Limb (tissue), 2 donors: ENCODE results near the gene STRADA.

Experiments
- DNase-seq, 2 donors: peaks; one replicate each; pipeline ENCODE4 v3.0.0-alpha.2; 2016; ENCODE audit errors: extremely low spot score in 2 of 2

The STRADA gene

GRCh38 chr17:63685041-63685440 is 56.6 kb downstream of the STRADA start:
- no peak for DNase-seq

GRCh38 chr17:63682981-63683380 is 58.6 kb downstream of the STRADA start:
- DNase-seq: no peak

GRCh38 chr17:63682441-63682840 is 59.2 kb downstream of the STRADA start:
- DNase-seq: no peak

GRCh38 chr17:63681530-63681929 is 60.1 kb downstream of the STRADA start:
- no peak for DNase-seq

- DNase-seq: no peak
These were observed 60.9 kb downstream of the STRADA start for GRCh38 chr17:63680700-63681099.

GRCh38 chr17:63679214-63679613 is 62.4 kb downstream of the STRADA start:
- DNase-seq: no peak

- no peak for DNase-seq
These were observed 65.0 kb downstream of the STRADA start for GRCh38 chr17:63676584-63676983.

GRCh38 chr17:63675607-63676546 is 65.7 kb downstream of the STRADA start:
- peak in 1 of 2 donors; percentile 43 for DNase-seq

GRCh38 chr17:63675231-63675606 is 66.4 kb downstream of the STRADA start:
- no peak for DNase-seq

- no peak for DNase-seq
These were observed 68.7 kb downstream of the STRADA start for GRCh38 chr17:63672856-63673255.

- DNase-seq: no peak
These were observed 75.9 kb downstream of the STRADA start for GRCh38 chr17:63665527-63666214.

- no peak for DNase-seq
These were observed 81.7 kb downstream of the STRADA start for GRCh38 chr17:63659850-63660249.

- DNase-seq: no peak
These were observed 83.2 kb downstream of the STRADA start for GRCh38 chr17:63658366-63658765.

GRCh38 chr17:63657786-63658185 is 83.8 kb downstream of the STRADA start:
- DNase-seq: no peak

- no peak for DNase-seq
These were observed 88.5 kb downstream of the STRADA start for GRCh38 chr17:63653050-63653449.
